ENCODE data around the gene SALL2. TPM values are rescaled to one million over a fixed set of nuclear protein-coding genes. Genes with fewer than 3 reads are reported as not detected.

The SALL2 gene
- total RNA-seq: 1 to 10 TPM; 2.7 to 6.7 (median 4.6) TPM
- 1 to 10 TPM in 1 of 3 donors, under 1 TPM in 2; 0.76 to 1.1 (median 0.93) TPM for polyA plus RNA-seq
- long read RNA-seq, donor 1, partial matches to known transcripts: 0 of 1 reads
- long read RNA-seq, donor 1, other reads (novel, unspliced or antisense): 0 of 1 reads
- long read RNA-seq, donor 2, partial matches to known transcripts: 0 of 3 reads
- long read RNA-seq, donor 2, other reads (novel, unspliced or antisense): 0 of 3 reads

DNA sequence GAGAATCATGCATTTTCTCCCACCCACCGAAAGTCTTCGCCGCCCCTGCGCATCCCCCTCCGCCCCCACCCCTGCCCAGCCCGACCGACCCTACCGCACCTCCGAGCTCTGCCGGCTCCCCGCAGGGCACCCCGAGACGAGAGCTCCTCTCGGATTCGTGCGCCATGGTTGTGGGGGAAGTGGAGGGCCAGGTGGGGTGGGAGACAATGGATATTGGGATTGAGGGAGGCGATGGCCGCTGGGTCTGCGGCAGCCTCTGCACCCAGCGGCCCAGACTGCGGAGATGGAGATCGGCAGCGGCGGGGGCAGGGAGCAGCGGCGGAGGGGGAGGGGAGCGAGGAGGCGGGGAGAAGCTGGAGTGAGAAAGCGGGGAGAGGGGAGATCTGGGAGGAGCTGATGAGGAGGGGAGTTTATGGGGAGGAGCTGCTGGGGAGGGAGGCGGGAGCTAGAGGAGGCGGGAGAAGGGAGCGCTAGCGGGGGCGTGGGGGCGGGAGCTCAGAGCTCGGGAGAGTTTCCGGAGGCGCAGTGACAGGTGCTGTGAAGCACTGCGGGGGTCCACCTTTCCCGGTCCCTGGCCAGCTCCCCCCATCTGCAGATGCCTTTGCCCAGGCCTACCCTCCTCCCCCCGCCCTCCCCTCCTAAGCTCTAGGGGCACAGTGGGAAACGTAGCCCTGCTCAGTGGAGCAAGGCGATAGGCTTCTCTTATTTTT, at the start of gene SALL2:
Gene SALL2, minus strand, starts transcription at position 385 of the 710 bp plus-strand sequence. Its CDS starts 219 bp downstream, at position 166.
- TF ChIP-seq POLR2AphosphoS5 (IDR thresholded peaks at IDR 0.05): peak; percentile 26 to 60 (median 59)
- no peak for TF ChIP-seq POLR2A (IDR thresholded peaks at IDR 0.05)
- H3K4me1 ChIP-seq: peaks cover 3 to 37% (median 13%) of the 10 kb centered on the region in 6 donors
- intact Hi-C loops (cut with DNase I; ENCODE audit: low total_unique reads): no loop called here
- H3K9me3 ChIP-seq: no peaks in the 10 kb centered on the region
- H3K27me3 ChIP-seq (replicated peaks in 1 of 7): peaks cover 0 to 9% (median 0%) of the 10 kb centered on the region in 7 donors
- peak within 1 kb of the TSS in 4 of 8 donors; percentile 48 to 56 (median 52) for H3K27ac ChIP-seq
- peak; percentile 84 for DNase-seq
- WGBS, 5 donors: 1% methylated on average over 36 to 43 of the region's 43 CpGs
- no peaks in the 10 kb centered on the region for H3K36me3 ChIP-seq
- H3K4me3 ChIP-seq: peak within 1 kb of the TSS; percentile 42 to 81 (median 52)

GRCh38 chr14:21575661-21576060, 49.5 kb upstream of the SALL2 start:
- H3K27me3 ChIP-seq (replicated peaks in 1 of 7): peaks cover 0 to 8% (median 0%) of the 10 kb centered on the region in 7 donors
- no peak overlapping the region for H3K27ac ChIP-seq
- no peak for DNase-seq
- WGBS, 5 donors: 75 to 89% (median 85%) methylated on average over 6 of the region's 6 CpGs
- H3K9me3 ChIP-seq: peaks cover 0 to 10% (median 8%) of the 10 kb centered on the region in 8 donors
- H3K4me3 ChIP-seq: no peak overlapping the region
- TF ChIP-seq, protein P1, sequence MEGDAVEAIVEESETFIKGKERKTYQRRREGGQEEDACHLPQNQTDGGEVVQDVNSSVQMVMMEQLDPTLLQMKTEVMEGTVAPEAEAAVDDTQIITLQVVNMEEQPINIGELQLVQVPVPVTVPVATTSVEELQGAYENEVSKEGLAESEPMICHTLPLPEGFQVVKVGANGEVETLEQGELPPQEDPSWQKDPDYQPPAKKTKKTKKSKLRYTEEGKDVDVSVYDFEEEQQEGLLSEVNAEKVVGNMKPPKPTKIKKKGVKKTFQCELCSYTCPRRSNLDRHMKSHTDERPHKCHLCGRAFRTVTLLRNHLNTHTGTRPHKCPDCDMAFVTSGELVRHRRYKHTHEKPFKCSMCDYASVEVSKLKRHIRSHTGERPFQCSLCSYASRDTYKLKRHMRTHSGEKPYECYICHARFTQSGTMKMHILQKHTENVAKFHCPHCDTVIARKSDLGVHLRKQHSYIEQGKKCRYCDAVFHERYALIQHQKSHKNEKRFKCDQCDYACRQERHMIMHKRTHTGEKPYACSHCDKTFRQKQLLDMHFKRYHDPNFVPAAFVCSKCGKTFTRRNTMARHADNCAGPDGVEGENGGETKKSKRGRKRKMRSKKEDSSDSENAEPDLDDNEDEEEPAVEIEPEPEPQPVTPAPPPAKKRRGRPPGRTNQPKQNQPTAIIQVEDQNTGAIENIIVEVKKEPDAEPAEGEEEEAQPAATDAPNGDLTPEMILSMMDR (IDR thresholded peaks at IDR 0.05 in 8 of 11, conservative IDR thresholded peaks at IDR 0.05 in 3 of 11): no peak
- TF ChIP-seq POLR2AphosphoS5 (IDR thresholded peaks at IDR 0.05): no peak
- H3K4me1 ChIP-seq: no peaks in the 10 kb centered on the region
- intact Hi-C loops (cut with DNase I; ENCODE audit: low total_unique reads): no loop called here
- no peaks in the 10 kb centered on the region for H3K36me3 ChIP-seq

DNA sequence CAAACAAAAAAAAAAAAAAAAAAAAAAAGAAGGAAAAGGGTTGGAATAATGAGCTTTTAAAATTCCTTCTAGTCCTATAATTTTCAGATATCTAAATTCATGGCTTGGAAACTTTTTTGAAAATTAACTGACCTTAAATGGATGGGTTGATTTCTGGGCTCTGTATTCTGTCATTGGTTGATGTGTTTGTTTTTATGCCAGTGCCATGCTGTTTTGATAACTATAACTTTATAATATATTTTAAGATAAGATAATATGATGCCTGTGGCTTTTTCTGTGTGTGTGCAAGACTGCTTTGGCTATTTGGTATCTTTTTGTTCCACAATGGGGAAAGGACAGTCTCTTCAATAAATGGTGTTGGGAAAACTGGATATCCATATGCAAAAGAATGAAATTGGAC, 46.5 kb upstream of the SALL2 start:
- Histone ChIP-seq H3K4me1 (no peaks in the 10 kb centered on the region), H3K36me3 (no peaks in the 10 kb centered on the region), H3K4me3 (no peak overlapping the region), H3K27me3 (replicated peaks in 1 of 7) (peaks cover 0 to 18% (median 0%) of the 10 kb centered on the region in 7 donors), H3K9me3 (peaks cover 0 to 10% (median 8%) of the 10 kb centered on the region in 8 donors), H3K27ac (no peak overlapping the region)
- intact Hi-C loops (cut with DNase I; ENCODE audit: low total_unique reads): no loop called here
- no peak for TF ChIP-seq POLR2A (IDR thresholded peaks at IDR 0.05)
- TF ChIP-seq, protein P1 (IDR thresholded peaks at IDR 0.05 in 8 of 11, conservative IDR thresholded peaks at IDR 0.05 in 3 of 11): no peak
- DNase-seq: no peak

DNA sequence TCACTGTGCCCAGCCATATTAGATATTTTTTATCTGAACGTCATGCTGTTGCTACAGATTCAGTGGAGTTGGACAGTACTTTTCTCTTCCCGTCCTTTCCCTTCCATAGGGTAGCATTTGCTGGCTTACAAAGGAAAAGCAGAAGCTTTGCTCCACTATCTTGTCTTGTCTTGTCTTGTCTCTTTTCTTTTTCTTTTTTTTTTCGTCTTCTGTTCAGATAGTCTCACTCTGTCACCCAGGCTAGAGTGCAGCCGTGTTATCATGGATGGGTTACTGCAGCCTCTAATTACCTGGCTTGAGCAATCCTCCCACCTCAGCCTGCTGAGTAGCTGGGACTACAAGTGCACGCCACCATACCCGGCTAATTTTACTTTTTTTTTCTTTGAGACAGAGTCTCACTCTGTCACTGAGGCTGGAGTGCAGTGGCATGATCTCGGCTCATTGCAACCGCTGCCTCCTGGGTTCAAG, 32.6 kb upstream of the SALL2 start:
- intact Hi-C loops (cut with DNase I; ENCODE audit: low total_unique reads): loop anchor here (5.0 kb wide), 1 partner anchor 56 kb away; no protein-coding TSS in a partner anchor
- Histone ChIP-seq H3K4me3 (no peak overlapping the region), H3K27me3 (replicated peaks in 1 of 7) (no peaks in the 10 kb centered on the region), H3K36me3 (no peaks in the 10 kb centered on the region), H3K27ac (no peak overlapping the region), H3K4me1 (peaks cover 0 to 13% (median 8%) of the 10 kb centered on the region in 6 donors), H3K9me3 (no peaks in the 10 kb centered on the region)
- peak; percentile 12 for DNase-seq
- TF ChIP-seq, protein P1 (IDR thresholded peaks at IDR 0.05 in 8 of 11, conservative IDR thresholded peaks at IDR 0.05 in 3 of 11): no peak
- TF ChIP-seq POLR2A (IDR thresholded peaks at IDR 0.05) (no peak), POLR2AphosphoS5 (IDR thresholded peaks at IDR 0.05) (no peak)
- WGBS, 5 donors: 82 to 92% (median 90%) methylated on average over 8 of the region's 8 CpGs

All from spleen (tissue), 13 donors.